Measurements from ENCODE around the gene LPAR1.

- TF ChIP-seq POLR2AphosphoS5 (IDR thresholded peaks at IDR 0.05) = no peak
- TF ChIP-seq, protein P1, sequence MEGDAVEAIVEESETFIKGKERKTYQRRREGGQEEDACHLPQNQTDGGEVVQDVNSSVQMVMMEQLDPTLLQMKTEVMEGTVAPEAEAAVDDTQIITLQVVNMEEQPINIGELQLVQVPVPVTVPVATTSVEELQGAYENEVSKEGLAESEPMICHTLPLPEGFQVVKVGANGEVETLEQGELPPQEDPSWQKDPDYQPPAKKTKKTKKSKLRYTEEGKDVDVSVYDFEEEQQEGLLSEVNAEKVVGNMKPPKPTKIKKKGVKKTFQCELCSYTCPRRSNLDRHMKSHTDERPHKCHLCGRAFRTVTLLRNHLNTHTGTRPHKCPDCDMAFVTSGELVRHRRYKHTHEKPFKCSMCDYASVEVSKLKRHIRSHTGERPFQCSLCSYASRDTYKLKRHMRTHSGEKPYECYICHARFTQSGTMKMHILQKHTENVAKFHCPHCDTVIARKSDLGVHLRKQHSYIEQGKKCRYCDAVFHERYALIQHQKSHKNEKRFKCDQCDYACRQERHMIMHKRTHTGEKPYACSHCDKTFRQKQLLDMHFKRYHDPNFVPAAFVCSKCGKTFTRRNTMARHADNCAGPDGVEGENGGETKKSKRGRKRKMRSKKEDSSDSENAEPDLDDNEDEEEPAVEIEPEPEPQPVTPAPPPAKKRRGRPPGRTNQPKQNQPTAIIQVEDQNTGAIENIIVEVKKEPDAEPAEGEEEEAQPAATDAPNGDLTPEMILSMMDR (IDR thresholded peaks at IDR 0.05) = no peak
- TF ChIP-seq POLR2A (IDR thresholded peaks at IDR 0.05) = no peak
These were observed 139.4 kb downstream of the LPAR1 start for GRCh38 chr9:110898866-110899265.
